Transverse colon (tissue), 4 donors: ENCODE measurements around the gene BMX. TPM values are rescaled to one million over a fixed set of nuclear protein-coding genes. Genes with fewer than 3 reads are reported as not detected.

Experiments
- DNase-seq: peaks from one replicate; pipeline ENCODE4 v3.0.0-alpha.2; 2019
- H3K27ac ChIP-seq, 4 donors: fragments of 200-600 bp; sonication (generic); 2 replicates each; pipeline ENCODE4 v1.5.1; 2016 to 2018; ENCODE audit warnings: inconsistent platforms in 4 of 4
- H3K27me3 ChIP-seq: fragments of 200-600 bp; sonication (generic); 2 replicates; pipeline ENCODE4 v1.5.1; 2017; ENCODE audit warnings: inconsistent platforms
- H3K36me3 ChIP-seq, 4 donors: fragments of 200-600 bp; sonication (generic); 2 replicates each; pipeline ENCODE4 v1.5.1; 2017 to 2019; ENCODE audit warnings: inconsistent platforms in 4 of 4
- H3K4me1 ChIP-seq, 4 donors: fragments of 200-600 bp; sonication (generic); 2 replicates each; pipeline ENCODE4 v1.5.1; 2017 to 2020; ENCODE audit warnings: inconsistent platforms in 4 of 4
- H3K4me3 ChIP-seq, 4 donors: fragments of 200-600 bp; sonication (generic); 1 replicate in 1 of 4; 2 replicates in 3 of 4; pipeline versions ENCODE4 v1.5.1 to v1.6.1; 2017 to 2019; ENCODE audit warnings: inconsistent platforms in 4 of 4
- H3K9me3 ChIP-seq, 2 donors: fragments of 200-600 bp; sonication (generic); 2 replicates each; pipeline ENCODE4 v1.5.1; 2017 to 2019; ENCODE audit warnings: inconsistent platforms in 2 of 2
- CTCF ChIP-seq, 5 experiments: fragments of 200-600 bp in 3 of 5; fragments of 450-650 bp in 2 of 5; sonication (generic) in 3 of 5; IDR thresholded peaks; 1 replicate in 2 of 5; 2 replicates in 3 of 5; pipeline ENCODE4 v1.5.1; 2016 to 2017; ENCODE audit warnings: antibody characterized with exemption in 5 of 5, inconsistent platforms in 3 of 5, mild to moderate bottlenecking in 2 of 5, moderate library complexity in 1 of 5
- EP300 ChIP-seq: sonication (generic); formaldehyde crosslinking; IDR thresholded peaks from one replicate; pipeline ENCODE4 v1.6.1; 2017; ENCODE audit warnings: antibody characterized with exemption, low read depth
- POLR2A ChIP-seq: fragments of 450-650 bp; IDR thresholded peaks from one replicate; pipeline ENCODE4 v1.6.1; 2016; ENCODE audit warnings: antibody characterized with exemption, mild to moderate bottlenecking, moderate library complexity
- POLR2AphosphoS5 ChIP-seq, 3 donors: sonication (generic); formaldehyde crosslinking; IDR thresholded peaks; one replicate each; pipeline ENCODE4 v1.6.1; 2016; ENCODE audit warnings: antibody characterized with exemption in 3 of 3
- WGBS, 2 donors: methylation state at CpG; one replicate each; pipeline ENCODE4 v1.1.5; 2018; ENCODE audit warnings: low coverage in 1 of 2; 5-methylcytosine and 5-hydroxymethylcytosine counted together
- in situ Hi-C, 4 donors: fragments of 200-750 bp; cut with MboI; loops; one replicate each; pipeline versions ENCODE4 v1.15.0 to v1.15.1; 2017; ENCODE audit warnings: low sequenced_read_pairs in 3 of 4, low pct_ligation_motif_present in 1 of 4, low pct_unique_long_range_greater_than_20kb in 1 of 4
- intact Hi-C: fragments of 100-400 bp; cut with DNase I; formaldehyde crosslinking; loops from one replicate; pipeline ENCODE4 v1.15.1; 2023; ENCODE audit warnings: low total_unique reads
- total RNA-seq, 4 donors: library from RNA; depleted of rRNA; stranded (reverse); fragments of >200 nt; gene quantifications; one replicate each; pipeline ENCODE4 v1.1.0, GENCODE V29; 2016

The BMX gene
- total RNA-seq, 4 donors from 2014 or later: 1.1 to 5.9 (median 3.4) TPM

GRCh38 chrX:15522464-15522863 is 21.9 kb downstream of the BMX start:
- in situ Hi-C loops (no loop called here), intact Hi-C loops (no loop called here)
- no peak overlapping the region for H3K4me3 ChIP-seq
- no peak for DNase-seq
- WGBS, 2 donors: 79% methylated on average over 3 of the region's 3 CpGs; no CpG with 5 or more reads in 1 of the 2 donors
- TF ChIP-seq CTCF (IDR thresholded peaks at IDR 0.05) (no peak), POLR2A (no peak), EP300 (no peak), POLR2AphosphoS5 (IDR thresholded peaks at IDR 0.05) (no peak)
- H3K36me3 ChIP-seq: no peaks in the 10 kb centered on the region
- H3K9me3 ChIP-seq: no peaks in the 10 kb centered on the region
- no peaks in the 10 kb centered on the region for H3K4me1 ChIP-seq
- no peaks in the 10 kb centered on the region for H3K27me3 ChIP-seq
- no peak overlapping the region for H3K27ac ChIP-seq

GRCh38 chrX:15523088-15523487 is 22.5 kb downstream of the BMX start:
- Histone ChIP-seq H3K36me3 (no peaks in the 10 kb centered on the region), H3K9me3 (no peaks in the 10 kb centered on the region), H3K4me3 (no peak overlapping the region), H3K4me1 (no peaks in the 10 kb centered on the region), H3K27ac (no peak overlapping the region), H3K27me3 (no peaks in the 10 kb centered on the region)
- in situ Hi-C loops (no loop called here), intact Hi-C loops (no loop called here)
- TF ChIP-seq CTCF (IDR thresholded peaks at IDR 0.05) (no peak), POLR2AphosphoS5 (IDR thresholded peaks at IDR 0.05) (no peak), POLR2A (no peak), EP300 (no peak)
- DNase-seq: no peak

GRCh38 chrX:15524417-15524816 is 23.8 kb downstream of the BMX start:
- intact Hi-C loops (no loop called here), in situ Hi-C loops (no loop called here)
- no peaks in the 10 kb centered on the region for H3K36me3 ChIP-seq
- H3K27me3 ChIP-seq: no peaks in the 10 kb centered on the region
- no peak for TF ChIP-seq POLR2AphosphoS5 (IDR thresholded peaks at IDR 0.05)
- no peak for TF ChIP-seq POLR2A
- no peaks in the 10 kb centered on the region for H3K4me1 ChIP-seq
- H3K9me3 ChIP-seq: no peaks in the 10 kb centered on the region
- H3K27ac ChIP-seq: no peak overlapping the region
- no peak for DNase-seq
- H3K4me3 ChIP-seq: no peak overlapping the region

- WGBS, 2 donors: 50 to 83% methylated on average over 2 to 8 of the region's 8 CpGs
- Histone ChIP-seq H3K27ac (no peak overlapping the region), H3K4me3 (no peak overlapping the region), H3K4me1 (no peaks in the 10 kb centered on the region), H3K9me3 (no peaks in the 10 kb centered on the region), H3K27me3 (no peaks in the 10 kb centered on the region), H3K36me3 (no peaks in the 10 kb centered on the region)
- in situ Hi-C loops: no loop called here
- intact Hi-C loops: no loop called here
- TF ChIP-seq POLR2A (no peak), EP300 (no peak), POLR2AphosphoS5 (IDR thresholded peaks at IDR 0.05) (no peak), CTCF (IDR thresholded peaks at IDR 0.05) (no peak)
- DNase-seq: no peak
Measured at GRCh38 chrX:15525664-15526416, 25.2 kb downstream of the BMX start.

- Histone ChIP-seq H3K9me3 (no peaks in the 10 kb centered on the region), H3K4me3 (no peak overlapping the region), H3K36me3 (no peaks in the 10 kb centered on the region), H3K27ac (no peak overlapping the region), H3K27me3 (no peaks in the 10 kb centered on the region), H3K4me1 (no peaks in the 10 kb centered on the region)
- TF ChIP-seq CTCF (IDR thresholded peaks at IDR 0.05): no peak
- in situ Hi-C loops: no loop called here
- intact Hi-C loops: no loop called here
- DNase-seq: no peak
Measured at GRCh38 chrX:15529165-15529564, 28.6 kb downstream of the BMX start.
